Keratinocyte (primary cell): Measurements from ENCODE around the gene TNIK.

Experiments
- EZH2 ChIP-seq: IDR thresholded peaks from one replicate; pipeline ENCODE4 v1.6.1; 2012; ENCODE audit warnings: inconsistent platforms, mild to moderate bottlenecking, low read length, moderate library complexity
- TF ChIP-seq, protein P1 (sequence below), 3 experiments: IDR thresholded peaks in 1 of 3; conservative IDR thresholded peaks in 1 of 3; optimal IDR thresholded peaks in 1 of 3; 2 replicates in 2 of 3; 3 replicates in 1 of 3; pipeline versions ENCODE3 to v1.5.1; 2011; ENCODE audit warnings: low read length in 3 of 3, mild to moderate bottlenecking in 3 of 3, moderate library complexity in 2 of 3, control low read depth in 1 of 3, inconsistent platforms in 1 of 3; ENCODE audit not compliant: insufficient read depth in 2 of 3; ENCODE audit errors: extremely low read depth in 1 of 3

- TF ChIP-seq, protein P1, sequence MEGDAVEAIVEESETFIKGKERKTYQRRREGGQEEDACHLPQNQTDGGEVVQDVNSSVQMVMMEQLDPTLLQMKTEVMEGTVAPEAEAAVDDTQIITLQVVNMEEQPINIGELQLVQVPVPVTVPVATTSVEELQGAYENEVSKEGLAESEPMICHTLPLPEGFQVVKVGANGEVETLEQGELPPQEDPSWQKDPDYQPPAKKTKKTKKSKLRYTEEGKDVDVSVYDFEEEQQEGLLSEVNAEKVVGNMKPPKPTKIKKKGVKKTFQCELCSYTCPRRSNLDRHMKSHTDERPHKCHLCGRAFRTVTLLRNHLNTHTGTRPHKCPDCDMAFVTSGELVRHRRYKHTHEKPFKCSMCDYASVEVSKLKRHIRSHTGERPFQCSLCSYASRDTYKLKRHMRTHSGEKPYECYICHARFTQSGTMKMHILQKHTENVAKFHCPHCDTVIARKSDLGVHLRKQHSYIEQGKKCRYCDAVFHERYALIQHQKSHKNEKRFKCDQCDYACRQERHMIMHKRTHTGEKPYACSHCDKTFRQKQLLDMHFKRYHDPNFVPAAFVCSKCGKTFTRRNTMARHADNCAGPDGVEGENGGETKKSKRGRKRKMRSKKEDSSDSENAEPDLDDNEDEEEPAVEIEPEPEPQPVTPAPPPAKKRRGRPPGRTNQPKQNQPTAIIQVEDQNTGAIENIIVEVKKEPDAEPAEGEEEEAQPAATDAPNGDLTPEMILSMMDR (optimal IDR thresholded peaks at IDR 0.05 in 1 of 3, IDR thresholded peaks at IDR 0.05 in 1 of 3, conservative IDR thresholded peaks at IDR 0.05 in 1 of 3; ENCODE audit: extremely low read depth in 1 of 3, insufficient read depth in 2 of 3, low read length in 3 of 3): no peak
- TF ChIP-seq EZH2: no peak
These were observed 24.4 kb downstream of the TNIK start for GRCh38 chr3:171435757-171436156.
